Hematopoietic multipotent progenitor cell (in vitro differentiated cells): ENCODE data around the gene TIMM44. TPM values are rescaled to one million over a fixed set of nuclear protein-coding genes. Genes with fewer than 3 reads are reported as not detected.

Experiments used
- DNase-seq, 3 donors: peaks; one replicate each; pipeline ENCODE4 v3.0.0-alpha.2; 2011 to 2015; ENCODE audit warnings: low read depth in 2 of 3, low spot score in 2 of 3
- total RNA-seq: library from RNA; depleted of rRNA; stranded (reverse); fragments of >200 nt; gene quantifications from one replicate; pipeline ENCODE4 v1.2.3, GENCODE V29; 2012

The TIMM44 gene
- total RNA-seq, 1 donor, result 44.7 TPM

- no peak for DNase-seq
Observed at GRCh38 chr19:7916103-7916954, 27.1 kb downstream of the TIMM44 start.

GRCh38 chr19:7915250-7916102 is 28.0 kb downstream of the TIMM44 start:
- DNase-seq, result no peak

- no peak for DNase-seq
Observed at GRCh38 chr19:7914598-7915045, 28.8 kb downstream of the TIMM44 start, which contains the start of gene TGFBR3L. Gene TGFBR3L (plus strand): TSS chr19:7914830.

GRCh38 chr19:7914099-7914498 is 29.4 kb downstream of the TIMM44 start:
- DNase-seq, result no peak

- DNase-seq, result no peak
Observed at GRCh38 chr19:7913652-7914051, 29.8 kb downstream of the TIMM44 start.

GRCh38 chr19:7912697-7913564 is 30.5 kb downstream of the TIMM44 start:
- DNase-seq, result no peak

GRCh38 chr19:7912144-7912696 is 31.2 kb downstream of the TIMM44 start:
- no peak for DNase-seq

- no peak for DNase-seq
Observed at GRCh38 chr19:7911508-7912143, 31.8 kb downstream of the TIMM44 start.

- DNase-seq, result no peak
Observed at GRCh38 chr19:7910321-7911161, 32.9 kb downstream of the TIMM44 start.

GRCh38 chr19:7909471-7910067 is 33.9 kb downstream of the TIMM44 start:
- DNase-seq, result no peak

GRCh38 chr19:7908742-7909461 is 34.6 kb downstream of the TIMM44 start:
- no peak for DNase-seq

GRCh38 chr19:7908078-7908699 is 35.3 kb downstream of the TIMM44 start:
- DNase-seq, result no peak

GRCh38 chr19:7907544-7907943 is 35.9 kb downstream of the TIMM44 start:
- no peak for DNase-seq

GRCh38 chr19:7907122-7907521 is 36.3 kb downstream of the TIMM44 start:
- DNase-seq, result no peak

- no peak for DNase-seq
Observed at GRCh38 chr19:7905859-7906258, 37.6 kb downstream of the TIMM44 start.

- no peak for DNase-seq
Observed at GRCh38 chr19:7905268-7905667, 38.2 kb downstream of the TIMM44 start.
